GM18861 (cell line): Measurements from ENCODE around the gene FARSB.

Experiments
- ATAC-seq: cut with Tn5 transposase; IDR thresholded peaks from one replicate; pipeline ENCODE4 v1.9.1; 2021; ENCODE audit not compliant: unreplicated experiment

The FARSB gene

DNA sequence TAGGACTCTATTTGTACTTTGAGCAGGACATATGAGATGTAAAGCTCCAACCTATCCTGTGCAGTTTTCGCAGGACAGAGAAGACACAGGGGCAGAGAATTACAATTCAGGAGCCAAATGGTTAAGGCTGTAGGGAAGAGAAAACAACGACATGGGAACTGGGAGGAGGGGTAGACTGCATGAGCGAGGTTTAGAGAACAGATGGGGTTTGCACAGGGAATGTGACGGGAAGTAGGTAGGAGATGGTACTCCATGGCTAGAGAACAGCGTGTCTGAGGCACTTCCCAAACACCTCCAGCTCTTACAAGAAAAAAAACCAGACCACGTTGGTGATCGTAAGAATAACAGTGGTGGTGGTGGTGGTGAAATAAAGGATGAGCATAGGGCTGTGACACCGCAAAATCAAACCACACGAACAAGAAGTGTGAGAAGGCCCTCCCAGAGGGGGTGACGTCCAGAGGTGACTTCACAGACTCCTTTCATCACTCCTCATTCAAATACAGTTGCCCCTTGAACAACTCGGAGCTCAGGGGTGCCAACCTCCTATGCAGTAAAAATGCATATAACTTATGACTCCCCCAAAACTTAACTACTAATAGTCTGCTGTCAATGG, 92.7 kb downstream of the FARSB start:
- ATAC-seq = no peak

- ATAC-seq = peak; percentile 70
Measured at GRCh38 chr2:222561817-222562645, 93.9 kb downstream of the FARSB start.

DNA sequence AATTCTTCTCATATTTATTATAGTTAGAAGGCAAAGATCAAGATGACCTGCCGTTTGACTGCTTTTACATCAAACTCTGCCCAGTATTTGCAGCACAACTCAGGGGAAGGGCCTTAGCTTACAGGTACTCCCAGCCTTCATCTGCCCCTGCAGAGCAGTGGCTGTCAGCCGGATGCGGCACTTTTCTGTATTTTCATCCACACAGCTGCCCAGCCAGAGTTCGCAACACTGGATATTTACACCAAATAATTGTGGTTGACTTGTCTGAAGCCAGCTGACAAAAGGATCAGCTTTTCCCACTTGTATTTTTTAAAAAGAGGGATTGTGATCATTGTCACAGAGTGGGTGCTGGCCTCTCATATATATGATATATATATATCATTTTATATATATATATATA, 94.7 kb downstream of the FARSB start:
- no peak for ATAC-seq

DNA sequence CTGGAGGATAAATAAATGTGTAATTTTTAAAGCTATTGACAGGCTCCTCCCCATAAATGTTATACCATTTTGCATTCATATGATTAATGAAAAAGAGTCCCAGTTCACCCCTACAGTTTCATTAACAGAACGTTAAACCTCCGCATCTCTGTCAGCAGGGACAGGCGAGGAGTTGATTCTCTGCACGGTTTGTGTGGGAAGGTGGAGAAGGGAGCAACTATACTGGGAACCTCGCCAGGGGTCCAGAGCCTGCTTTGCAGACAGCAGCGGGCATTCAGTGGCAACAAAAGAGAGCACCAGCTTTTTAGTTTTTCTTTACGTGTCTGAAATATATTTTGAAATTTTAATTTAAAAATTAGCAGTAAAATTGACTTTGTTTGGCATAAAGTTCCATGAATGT, 101.4 kb downstream of the FARSB start:
- no peak for ATAC-seq

DNA sequence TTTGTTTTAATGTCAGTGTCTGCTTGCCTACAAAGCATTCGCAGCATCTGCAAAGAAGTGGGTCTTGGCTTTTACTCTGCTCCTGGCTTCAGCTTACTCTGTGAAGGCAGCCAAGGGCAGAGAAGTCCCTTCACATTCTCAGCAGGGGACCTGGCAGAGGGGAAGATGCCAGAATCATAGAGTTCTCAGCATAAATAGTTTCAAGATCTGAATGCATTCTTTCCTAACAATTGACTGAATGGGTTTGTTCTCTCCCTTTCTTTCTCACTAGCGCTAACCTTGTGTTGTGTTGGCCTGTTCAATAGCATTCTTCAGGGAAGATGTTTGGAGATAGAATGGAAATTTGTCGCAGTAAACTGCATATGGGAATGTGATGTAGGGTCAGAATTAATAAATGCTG, 106.9 kb downstream of the FARSB start:
- ATAC-seq = no peak

GRCh38 chr2:222547083-222547482, 108.8 kb downstream of the FARSB start:
- no peak for ATAC-seq

DNA sequence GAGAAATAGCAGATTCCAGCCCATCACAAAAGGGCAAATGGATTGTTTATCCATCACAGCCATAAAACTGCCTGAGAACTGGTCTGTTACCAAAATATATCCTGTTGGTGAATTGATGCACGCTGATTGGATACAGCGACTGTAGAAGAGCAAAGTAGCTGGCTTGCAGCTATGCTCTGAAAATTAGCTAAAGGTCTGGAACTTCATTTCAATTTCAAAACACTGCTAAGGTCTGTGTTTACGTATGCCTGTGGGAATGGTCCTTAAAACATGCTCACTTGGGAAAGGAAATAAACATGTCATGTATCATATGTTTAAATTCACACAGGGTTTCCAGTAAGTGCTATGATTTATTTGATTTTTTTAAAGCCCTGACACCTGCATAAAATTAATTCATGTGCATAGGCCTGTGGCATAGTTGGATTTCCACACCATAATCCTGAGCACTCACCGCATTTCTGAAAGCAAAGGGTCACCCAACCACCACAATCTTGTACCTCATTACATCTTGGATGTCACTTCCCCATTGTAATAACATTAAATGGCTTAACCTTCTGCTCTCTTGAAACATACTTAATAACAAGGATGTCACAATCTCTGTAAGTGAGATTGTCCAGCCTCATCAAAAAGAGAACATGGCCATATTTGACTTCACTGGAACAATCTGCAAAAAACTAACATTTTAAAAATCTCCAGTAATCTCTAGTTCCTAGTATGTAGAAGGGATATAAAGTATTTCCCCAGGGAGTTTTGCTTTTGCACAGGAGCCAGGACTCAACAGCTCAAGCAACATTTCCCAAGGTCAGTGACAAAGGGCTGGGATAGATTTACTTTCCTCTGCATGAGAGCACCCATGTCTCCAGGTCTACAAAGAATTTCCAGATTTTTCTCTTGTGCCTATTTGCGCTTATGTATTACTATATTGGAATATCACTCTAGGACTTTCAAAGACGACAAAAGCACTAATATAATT, 109.8 kb downstream of the FARSB start:
- no peak for ATAC-seq

GRCh38 chr2:222544661-222545060, 111.2 kb downstream of the FARSB start:
- no peak for ATAC-seq

DNA sequence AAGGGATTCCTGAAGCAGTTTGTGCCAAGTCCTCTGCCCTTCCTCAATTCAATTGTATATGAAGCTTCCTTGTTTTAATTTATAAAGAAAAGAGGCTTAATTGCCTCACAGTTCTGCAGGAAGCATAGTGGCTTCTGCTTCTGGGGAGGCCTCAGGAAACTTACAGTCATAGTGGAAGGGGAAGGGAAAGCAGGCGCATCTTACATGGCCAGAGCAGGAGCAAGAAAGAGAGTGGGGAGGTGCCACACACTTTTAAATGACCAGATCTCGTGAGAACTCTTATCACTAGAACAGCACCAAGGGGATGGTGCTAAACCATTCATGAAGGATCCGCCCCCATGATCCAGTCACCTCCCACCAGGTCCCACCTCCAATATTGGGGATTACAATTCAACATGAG, 117.4 kb downstream of the FARSB start:
- no peak for ATAC-seq

GRCh38 chr2:222535477-222535876, 120.4 kb downstream of the FARSB start:
- ATAC-seq = no peak

GRCh38 chr2:222532315-222532714, 123.6 kb downstream of the FARSB start:
- no peak for ATAC-seq

- no peak for ATAC-seq
Measured at GRCh38 chr2:222526480-222527277, 129.2 kb downstream of the FARSB start.

DNA sequence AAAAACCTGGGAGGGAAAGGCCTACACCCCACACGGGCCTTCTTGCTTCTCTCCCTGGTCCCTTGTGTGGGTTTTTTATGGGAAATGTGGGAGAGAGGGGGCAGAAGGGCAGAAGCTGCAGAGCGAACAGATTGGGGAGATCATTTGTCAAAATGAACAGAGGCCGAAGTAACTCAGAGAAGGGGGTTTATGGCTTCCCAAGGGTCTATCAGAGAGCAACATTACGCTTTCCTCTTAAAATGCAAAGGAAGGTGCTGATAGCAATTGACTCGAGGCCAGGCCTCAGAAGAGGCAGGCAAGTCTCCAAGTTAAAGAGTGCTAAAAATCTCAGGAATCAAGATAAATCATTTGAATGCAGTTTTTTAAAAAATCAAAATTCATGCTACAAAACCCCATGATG, 130.1 kb downstream of the FARSB start:
- no peak for ATAC-seq

- ATAC-seq = peak; percentile 64
Measured at GRCh38 chr2:222523783-222524544, 131.9 kb downstream of the FARSB start.

DNA sequence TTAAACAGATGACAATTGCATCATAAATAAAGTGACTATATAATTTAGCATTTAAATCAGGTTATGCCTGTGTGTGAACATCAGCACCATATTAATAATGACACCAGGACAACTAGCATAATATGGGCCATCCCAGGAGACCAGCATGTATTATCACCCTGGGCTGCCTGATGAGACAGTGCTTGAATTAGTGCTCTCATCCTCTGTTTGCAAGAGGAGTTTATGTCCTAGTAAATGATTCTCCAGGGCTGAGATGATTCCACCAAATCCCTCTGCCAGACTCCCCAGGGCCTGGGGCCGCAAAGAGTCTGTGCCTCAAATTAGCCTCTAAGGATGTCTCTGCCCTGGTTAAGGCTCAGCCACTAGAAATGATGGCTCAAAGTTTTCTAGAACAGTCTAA, 133.8 kb downstream of the FARSB start:
- no peak for ATAC-seq

- peak; percentile 69 for ATAC-seq
Measured at GRCh38 chr2:222521099-222521498, 134.8 kb downstream of the FARSB start.
